K562 (cell line): Measurements from ENCODE around the gene C19orf47. TPM values are rescaled to one million over a fixed set of nuclear protein-coding genes. Genes with fewer than 3 reads are reported as not detected.

Experiments used
- ATF7 ChIP-seq: fragments of 450-650 bp; IDR thresholded peaks from 2 replicates; pipeline ENCODE4 v1.7.1; 2014; ENCODE audit warnings: mild to moderate bottlenecking, moderate library complexity
- ELF4 ChIP-seq: fragments of 450-650 bp; formaldehyde crosslinking; IDR thresholded peaks from 2 replicates; pipeline ENCODE4 v1.4.0; 2022; ENCODE audit warnings: missing genetic modification characterization
- KLF16 ChIP-seq: IDR thresholded peaks from 2 replicates; pipeline ENCODE4 v1.6.1; 2016; ENCODE audit warnings: antibody characterized with exemption
- NCOA1 ChIP-seq: fragments of 450-650 bp; IDR thresholded peaks from 2 replicates; pipeline ENCODE4 v1.6.1; 2016; ENCODE audit warnings: low read depth
- NUFIP1 ChIP-seq: fragments of 450-650 bp; IDR thresholded peaks from 2 replicates; pipeline ENCODE4 v1.6.1; 2018; ENCODE audit not compliant: partially characterized antibody
- RFX5 ChIP-seq: IDR thresholded peaks from 2 replicates; pipeline ENCODE4 v1.6.1; 2011; ENCODE audit warnings: low read depth, mild to moderate bottlenecking, improper control_type of control experiment, low read length
- SMAD1 ChIP-seq: fragments of 150-350 bp; IDR thresholded peaks from 2 replicates; pipeline ENCODE4 v1.6.1; 2014; ENCODE audit warnings: low read length, low read depth; ENCODE audit not compliant: partially characterized antibody
- TBP ChIP-seq: optimal IDR thresholded peaks from 2 replicates; pipeline ENCODE3; 2011; ENCODE audit warnings: low read depth, low read length, improper control_type of control experiment
- TRIM24 ChIP-seq, 2 experiments: fragments of 450-650 bp; IDR thresholded peaks; 2 replicates each; pipeline ENCODE4 v1.6.1; 2016
- ZNF507 ChIP-seq: conservative IDR thresholded peaks from 2 replicates; pipeline ENCODE4 v1.6.1; 2017; ENCODE audit warnings: missing genetic modification characterization, missing compliant biosample characterization
- ZNF586 ChIP-seq: fragments of 450-650 bp; formaldehyde crosslinking; conservative IDR thresholded peaks from 2 replicates; pipeline ENCODE4 v1.4.0; 2020; ENCODE audit warnings: mild to moderate bottlenecking, moderate library complexity
- polyA plus RNA-seq, 8 experiments: library from polyadenylated mRNA; depleted of rRNA in 4 of 8; stranded (reverse) in 5 of 8; unstranded in 3 of 8; fragments of >200 nt; fragmentation: Nextera tagmentation in 2 of 8; fragmentation: Illumina TruSeq in 1 of 8; extraction: Ambion mirVana in 2 of 8; extraction: Trizol in 1 of 8; gene quantifications; 2 replicates each; pipeline versions ENCODE4 v1.2.1 to v1.2.3, GENCODE V29; 2011 to 2014; ENCODE audit warnings: inconsistent platforms in 1 of 8, missing spikeins in 1 of 8
- total RNA-seq, 7 experiments: library from RNA; depleted of rRNA in 6 of 7; stranded (reverse); fragments of >200 nt in 6 of 7; fragmentation: Illumina TruSeq in 2 of 7; extraction: Trizol in 2 of 7; gene quantifications; 2 replicates each; pipeline versions ENCODE4 v1.2.1 to v1.2.3, GENCODE V29; 2011 to 2021; ENCODE audit warnings: low replicate concordance in 1 of 7
- TF ChIP-seq, protein P1 (sequence below), 2 experiments: fragments of 150-350 bp in 1 of 2; IDR thresholded peaks; 2 replicates each; pipeline ENCODE4 v1.6.1; 2012 to 2016; ENCODE audit warnings: low read depth in 2 of 2, low read length in 2 of 2, mild to moderate bottlenecking in 1 of 2, moderate library complexity in 1 of 2
- TF ChIP-seq, protein P2 (sequence below), 2 experiments: fragments of 450-650 bp in 1 of 2; IDR thresholded peaks; 2 replicates each; pipeline ENCODE4 v1.6.1; 2011 to 2017; ENCODE audit warnings: low read depth in 2 of 2, antibody characterized with exemption in 1 of 2, borderline replicate concordance in 1 of 2, low read length in 1 of 2, mild to moderate bottlenecking in 1 of 2, mixed read lengths in 1 of 2; ENCODE audit not compliant: control insufficient read depth in 1 of 2
- TF ChIP-seq, protein P3 (sequence below): fragments of 450-650 bp; IDR thresholded peaks from 2 replicates; pipeline ENCODE4 v1.6.1; 2016; ENCODE audit warnings: mild to moderate bottlenecking
- TF ChIP-seq, protein P4 (sequence below): IDR thresholded peaks from 2 replicates; pipeline ENCODE4 v1.6.1; 2011; ENCODE audit warnings: borderline replicate concordance, low read depth, mild to moderate bottlenecking, moderate library complexity, low read length; ENCODE audit not compliant: insufficient read depth, poor library complexity, severe bottlenecking

C19orf47 gene
- total and polyA plus RNA-seq, 9 of the 15 experiments (the other 6 are each of a cell fraction or from before 2014, with no cell fraction given), result 0.08 to 26.1 (median 14.7) TPM

DNA sequence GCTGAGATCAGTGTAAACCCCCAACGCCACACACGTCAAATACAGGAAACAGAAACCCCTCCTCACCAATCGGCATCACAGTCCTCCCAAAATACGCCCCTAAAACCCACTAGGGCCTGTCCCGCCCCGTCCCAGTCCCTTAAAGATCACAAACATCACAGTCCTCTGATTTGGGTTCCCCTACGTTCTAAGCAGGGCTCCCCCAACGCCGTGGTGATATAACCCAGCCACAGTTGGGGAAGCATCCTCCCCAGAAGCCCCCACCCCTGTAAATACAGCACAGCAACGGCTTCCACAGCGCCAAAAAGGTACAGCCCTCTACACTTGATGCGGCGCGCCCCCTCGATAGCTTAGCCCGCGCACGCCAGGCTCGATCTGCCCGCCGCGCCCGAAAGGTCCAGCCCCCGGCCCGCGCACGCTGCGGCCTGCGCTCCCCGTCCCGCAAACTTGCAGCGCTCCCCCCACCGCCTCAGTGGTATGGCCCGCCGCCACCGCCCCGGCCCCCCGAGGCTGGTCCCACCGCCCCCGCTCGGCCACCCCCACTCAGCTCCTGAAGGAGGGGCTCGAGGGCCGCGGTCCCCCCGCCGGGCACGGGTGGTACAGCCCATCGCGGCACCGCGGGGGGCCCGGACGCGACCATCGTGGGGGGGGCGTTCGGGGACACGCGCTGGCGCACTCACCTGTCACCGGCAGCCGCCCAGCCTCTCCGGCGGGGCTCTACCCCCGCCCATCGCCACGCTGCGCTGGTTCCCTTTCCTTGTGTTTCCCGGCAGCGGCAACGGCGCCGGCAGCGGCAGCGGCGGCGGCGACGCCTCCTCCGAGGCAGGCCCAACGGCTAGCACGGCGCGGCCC lies 63.5 kb downstream of the C19orf47 start, which contains the start of gene AKT2 (continued):
- TF ChIP-seq, protein P1, sequence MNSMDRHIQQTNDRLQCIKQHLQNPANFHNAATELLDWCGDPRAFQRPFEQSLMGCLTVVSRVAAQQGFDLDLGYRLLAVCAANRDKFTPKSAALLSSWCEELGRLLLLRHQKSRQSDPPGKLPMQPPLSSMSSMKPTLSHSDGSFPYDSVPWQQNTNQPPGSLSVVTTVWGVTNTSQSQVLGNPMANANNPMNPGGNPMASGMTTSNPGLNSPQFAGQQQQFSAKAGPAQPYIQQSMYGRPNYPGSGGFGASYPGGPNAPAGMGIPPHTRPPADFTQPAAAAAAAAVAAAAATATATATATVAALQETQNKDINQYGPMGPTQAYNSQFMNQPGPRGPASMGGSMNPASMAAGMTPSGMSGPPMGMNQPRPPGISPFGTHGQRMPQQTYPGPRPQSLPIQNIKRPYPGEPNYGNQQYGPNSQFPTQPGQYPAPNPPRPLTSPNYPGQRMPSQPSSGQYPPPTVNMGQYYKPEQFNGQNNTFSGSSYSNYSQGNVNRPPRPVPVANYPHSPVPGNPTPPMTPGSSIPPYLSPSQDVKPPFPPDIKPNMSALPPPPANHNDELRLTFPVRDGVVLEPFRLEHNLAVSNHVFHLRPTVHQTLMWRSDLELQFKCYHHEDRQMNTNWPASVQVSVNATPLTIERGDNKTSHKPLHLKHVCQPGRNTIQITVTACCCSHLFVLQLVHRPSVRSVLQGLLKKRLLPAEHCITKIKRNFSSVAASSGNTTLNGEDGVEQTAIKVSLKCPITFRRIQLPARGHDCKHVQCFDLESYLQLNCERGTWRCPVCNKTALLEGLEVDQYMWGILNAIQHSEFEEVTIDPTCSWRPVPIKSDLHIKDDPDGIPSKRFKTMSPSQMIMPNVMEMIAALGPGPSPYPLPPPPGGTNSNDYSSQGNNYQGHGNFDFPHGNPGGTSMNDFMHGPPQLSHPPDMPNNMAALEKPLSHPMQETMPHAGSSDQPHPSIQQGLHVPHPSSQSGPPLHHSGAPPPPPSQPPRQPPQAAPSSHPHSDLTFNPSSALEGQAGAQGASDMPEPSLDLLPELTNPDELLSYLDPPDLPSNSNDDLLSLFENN (IDR thresholded peaks at IDR 0.05; ENCODE audit: low read depth in 2 of 2, low read length in 2 of 2), result no peak; a peak in 1 of 4 replicates
- TF ChIP-seq TRIM24 (IDR thresholded peaks at IDR 0.05) (no peak), NUFIP1 (no peak), SMAD1 (no peak), ELF4 (CRISPR knock-in tag) (no peak), ZNF507 (tag) (no peak), TBP (no peak), ZNF586 (no peak), ATF7 (peak; percentile 98), RFX5 (no peak), NCOA1 (no peak), KLF16 (no peak)
- TF ChIP-seq, protein P2, sequence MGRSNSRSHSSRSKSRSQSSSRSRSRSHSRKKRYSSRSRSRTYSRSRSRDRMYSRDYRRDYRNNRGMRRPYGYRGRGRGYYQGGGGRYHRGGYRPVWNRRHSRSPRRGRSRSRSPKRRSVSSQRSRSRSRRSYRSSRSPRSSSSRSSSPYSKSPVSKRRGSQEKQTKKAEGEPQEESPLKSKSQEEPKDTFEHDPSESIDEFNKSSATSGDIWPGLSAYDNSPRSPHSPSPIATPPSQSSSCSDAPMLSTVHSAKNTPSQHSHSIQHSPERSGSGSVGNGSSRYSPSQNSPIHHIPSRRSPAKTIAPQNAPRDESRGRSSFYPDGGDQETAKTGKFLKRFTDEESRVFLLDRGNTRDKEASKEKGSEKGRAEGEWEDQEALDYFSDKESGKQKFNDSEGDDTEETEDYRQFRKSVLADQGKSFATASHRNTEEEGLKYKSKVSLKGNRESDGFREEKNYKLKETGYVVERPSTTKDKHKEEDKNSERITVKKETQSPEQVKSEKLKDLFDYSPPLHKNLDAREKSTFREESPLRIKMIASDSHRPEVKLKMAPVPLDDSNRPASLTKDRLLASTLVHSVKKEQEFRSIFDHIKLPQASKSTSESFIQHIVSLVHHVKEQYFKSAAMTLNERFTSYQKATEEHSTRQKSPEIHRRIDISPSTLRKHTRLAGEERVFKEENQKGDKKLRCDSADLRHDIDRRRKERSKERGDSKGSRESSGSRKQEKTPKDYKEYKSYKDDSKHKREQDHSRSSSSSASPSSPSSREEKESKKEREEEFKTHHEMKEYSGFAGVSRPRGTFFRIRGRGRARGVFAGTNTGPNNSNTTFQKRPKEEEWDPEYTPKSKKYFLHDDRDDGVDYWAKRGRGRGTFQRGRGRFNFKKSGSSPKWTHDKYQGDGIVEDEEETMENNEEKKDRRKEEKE (IDR thresholded peaks at IDR 0.05; ENCODE audit: borderline replicate concordance in 1 of 2, control insufficient read depth in 1 of 2, low read depth in 2 of 2, low read length in 1 of 2), result peak in 1 of 2 experiments; percentile 85; a peak in 2 of 4 replicates
- TF ChIP-seq, protein P3, sequence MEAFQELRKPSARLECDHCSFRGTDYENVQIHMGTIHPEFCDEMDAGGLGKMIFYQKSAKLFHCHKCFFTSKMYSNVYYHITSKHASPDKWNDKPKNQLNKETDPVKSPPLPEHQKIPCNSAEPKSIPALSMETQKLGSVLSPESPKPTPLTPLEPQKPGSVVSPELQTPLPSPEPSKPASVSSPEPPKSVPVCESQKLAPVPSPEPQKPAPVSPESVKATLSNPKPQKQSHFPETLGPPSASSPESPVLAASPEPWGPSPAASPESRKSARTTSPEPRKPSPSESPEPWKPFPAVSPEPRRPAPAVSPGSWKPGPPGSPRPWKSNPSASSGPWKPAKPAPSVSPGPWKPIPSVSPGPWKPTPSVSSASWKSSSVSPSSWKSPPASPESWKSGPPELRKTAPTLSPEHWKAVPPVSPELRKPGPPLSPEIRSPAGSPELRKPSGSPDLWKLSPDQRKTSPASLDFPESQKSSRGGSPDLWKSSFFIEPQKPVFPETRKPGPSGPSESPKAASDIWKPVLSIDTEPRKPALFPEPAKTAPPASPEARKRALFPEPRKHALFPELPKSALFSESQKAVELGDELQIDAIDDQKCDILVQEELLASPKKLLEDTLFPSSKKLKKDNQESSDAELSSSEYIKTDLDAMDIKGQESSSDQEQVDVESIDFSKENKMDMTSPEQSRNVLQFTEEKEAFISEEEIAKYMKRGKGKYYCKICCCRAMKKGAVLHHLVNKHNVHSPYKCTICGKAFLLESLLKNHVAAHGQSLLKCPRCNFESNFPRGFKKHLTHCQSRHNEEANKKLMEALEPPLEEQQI, result no peak
- TF ChIP-seq, protein P4, sequence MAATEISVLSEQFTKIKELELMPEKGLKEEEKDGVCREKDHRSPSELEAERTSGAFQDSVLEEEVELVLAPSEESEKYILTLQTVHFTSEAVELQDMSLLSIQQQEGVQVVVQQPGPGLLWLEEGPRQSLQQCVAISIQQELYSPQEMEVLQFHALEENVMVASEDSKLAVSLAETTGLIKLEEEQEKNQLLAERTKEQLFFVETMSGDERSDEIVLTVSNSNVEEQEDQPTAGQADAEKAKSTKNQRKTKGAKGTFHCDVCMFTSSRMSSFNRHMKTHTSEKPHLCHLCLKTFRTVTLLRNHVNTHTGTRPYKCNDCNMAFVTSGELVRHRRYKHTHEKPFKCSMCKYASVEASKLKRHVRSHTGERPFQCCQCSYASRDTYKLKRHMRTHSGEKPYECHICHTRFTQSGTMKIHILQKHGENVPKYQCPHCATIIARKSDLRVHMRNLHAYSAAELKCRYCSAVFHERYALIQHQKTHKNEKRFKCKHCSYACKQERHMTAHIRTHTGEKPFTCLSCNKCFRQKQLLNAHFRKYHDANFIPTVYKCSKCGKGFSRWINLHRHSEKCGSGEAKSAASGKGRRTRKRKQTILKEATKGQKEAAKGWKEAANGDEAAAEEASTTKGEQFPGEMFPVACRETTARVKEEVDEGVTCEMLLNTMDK, result no peak
